Body of pancreas (tissue), 4 donors: ENCODE data around the gene APLF. TPM values are rescaled to one million over a fixed set of nuclear protein-coding genes. Genes with fewer than 3 reads are reported as not detected.

Experiments used
- ATAC-seq: fragments of 150-250 bp; one replicate; pipeline ENCODE4 v1.9.1; 2016
- DNase-seq, 4 donors: peaks; one replicate each; pipeline ENCODE4 v3.0.0-alpha.2; 2019
- H3K27ac ChIP-seq, 4 donors: fragments of 200-600 bp; sonication (generic); 1 replicate in 3 of 4; 2 replicates in 1 of 4; pipeline versions ENCODE4 v1.5.1 to v1.6.1; 2016 to 2019; ENCODE audit warnings: mild to moderate bottlenecking in 1 of 4, mixed read lengths in 1 of 4, moderate library complexity in 1 of 4
- H3K27me3 ChIP-seq, 2 donors: fragments of 200-600 bp; sonication (generic); one replicate each; pipeline ENCODE4 v1.6.0; 2016; ENCODE audit warnings: mild to moderate bottlenecking in 1 of 2
- H3K36me3 ChIP-seq, 2 donors: fragments of 200-600 bp; sonication (generic); replicated peaks in 1 of 2; 2 replicates each; pipeline ENCODE4 v1.5.1; 2016; ENCODE audit warnings: low read depth in 2 of 2; ENCODE audit not compliant: insufficient read depth in 1 of 2
- H3K4me1 ChIP-seq: fragments of 200-600 bp; sonication (generic); one replicate; pipeline ENCODE4 v1.6.0; 2016
- H3K4me3 ChIP-seq, 2 donors: fragments of 200-600 bp; sonication (generic); 1 replicate in 1 of 2; 2 replicates in 1 of 2; pipeline ENCODE4 v1.5.1; 2016 to 2019
- H3K9me3 ChIP-seq, 3 donors: fragments of 200-600 bp; sonication (generic); 1 replicate in 2 of 3; 2 replicates in 1 of 3; pipeline ENCODE4 v1.5.1; 2016
- CTCF ChIP-seq, 7 experiments: fragments of 450-650 bp in 4 of 7; fragments of 200-600 bp in 3 of 7; sonication (generic) in 3 of 7; IDR thresholded peaks; one replicate each; pipeline ENCODE4 v1.5.1; 2016 to 2019; ENCODE audit warnings: antibody characterized with exemption in 7 of 7
- POLR2A ChIP-seq, 3 donors: fragments of 450-650 bp; IDR thresholded peaks; one replicate each; pipeline ENCODE4 v1.6.1; 2016; ENCODE audit warnings: antibody characterized with exemption in 3 of 3, mild to moderate bottlenecking in 2 of 3
- whole genome bisulfite sequencing, 2 donors: methylation state at CpG; one replicate each; pipeline ENCODE4 v1.1.5; 2017; 5-methylcytosine and 5-hydroxymethylcytosine counted together
- intact Hi-C: fragments of 100-400 bp; cut with DNase I; formaldehyde crosslinking; loops from one replicate; pipeline ENCODE4 v1.15.1; 2023
- total RNA-seq, 2 donors: library from RNA; depleted of rRNA; stranded (reverse); fragments of >200 nt; gene quantifications; one replicate each; pipeline ENCODE4 v1.1.0, GENCODE V29; 2016

Gene APLF
- total RNA-seq, 2 donors from 2014 or later: 3.9 to 4.0 TPM

GRCh38 chr2:68536000-68536399 lies 68.6 kb downstream of the APLF start:
- H3K27ac ChIP-seq: no peak overlapping the region
- H3K4me3 ChIP-seq: no peak overlapping the region
- WGBS, 2 donors: 75 to 94% methylated on average over 3 of the region's 3 CpGs
- H3K27me3 ChIP-seq: no peaks in the 10 kb centered on the region
- no peak for TF ChIP-seq POLR2A (IDR thresholded peaks at IDR 0.05)
- no peak for TF ChIP-seq CTCF (IDR thresholded peaks at IDR 0.05)
- H3K4me1 ChIP-seq: no peaks in the 10 kb centered on the region
- no peak for DNase-seq
- intact Hi-C loops: no loop called here
- H3K9me3 ChIP-seq: no peaks in the 10 kb centered on the region
- ATAC-seq: no peak
- H3K36me3 ChIP-seq: no peaks in the 10 kb centered on the region

- 79 to 84% methylated on average over 4 of the region's 4 CpGs for WGBS, 2 donors
- no peak overlapping the region for H3K27ac ChIP-seq
- ATAC-seq (no peak), DNase-seq (no peak)
- intact Hi-C loops: no loop called here
- H3K4me3 ChIP-seq: no peak overlapping the region
- no peaks in the 10 kb centered on the region for H3K4me1 ChIP-seq
- no peaks in the 10 kb centered on the region for H3K36me3 ChIP-seq
- H3K27me3 ChIP-seq: no peaks in the 10 kb centered on the region
- no peaks in the 10 kb centered on the region for H3K9me3 ChIP-seq
- TF ChIP-seq POLR2A (IDR thresholded peaks at IDR 0.05) (no peak), CTCF (IDR thresholded peaks at IDR 0.05) (no peak)
Observed at GRCh38 chr2:68537011-68537410, 69.6 kb downstream of the APLF start.

- H3K27ac ChIP-seq: no peak overlapping the region
- H3K9me3 ChIP-seq: no peaks in the 10 kb centered on the region
- no peaks in the 10 kb centered on the region for H3K4me1 ChIP-seq
- TF ChIP-seq CTCF (IDR thresholded peaks at IDR 0.05) (no peak), POLR2A (IDR thresholded peaks at IDR 0.05) (no peak)
- H3K4me3 ChIP-seq: no peak overlapping the region
- H3K36me3 ChIP-seq: no peaks in the 10 kb centered on the region
- DNase-seq: no peak
- no peak for ATAC-seq
- H3K27me3 ChIP-seq: no peaks in the 10 kb centered on the region
- 66 to 83% methylated on average over 2 of the region's 2 CpGs for WGBS, 2 donors
- intact Hi-C loops: no loop called here
Observed at GRCh38 chr2:68537809-68538208, 70.4 kb downstream of the APLF start.

- H3K27ac ChIP-seq: no peak overlapping the region
- TF ChIP-seq POLR2A (IDR thresholded peaks at IDR 0.05): no peak
- TF ChIP-seq CTCF (IDR thresholded peaks at IDR 0.05): no peak
- WGBS, 2 donors: 89 to 92% methylated on average over 2 of the region's 2 CpGs
- H3K4me1 ChIP-seq: no peaks in the 10 kb centered on the region
- DNase-seq (no peak), ATAC-seq (no peak)
- H3K36me3 ChIP-seq: no peaks in the 10 kb centered on the region
- no peaks in the 10 kb centered on the region for H3K27me3 ChIP-seq
- intact Hi-C loops: no loop called here
- H3K4me3 ChIP-seq: no peak overlapping the region
- no peaks in the 10 kb centered on the region for H3K9me3 ChIP-seq
Observed at GRCh38 chr2:68544811-68545210, 77.4 kb downstream of the APLF start.

GRCh38 chr2:68548396-68548795 lies 81.0 kb downstream of the APLF start:
- H3K9me3 ChIP-seq: no peaks in the 10 kb centered on the region
- H3K4me1 ChIP-seq: no peaks in the 10 kb centered on the region
- intact Hi-C loops: no loop called here
- 32 to 53% methylated on average over 1 of the region's 1 CpG for WGBS, 2 donors
- no peaks in the 10 kb centered on the region for H3K27me3 ChIP-seq
- ATAC-seq: no peak
- no peak for TF ChIP-seq POLR2A (IDR thresholded peaks at IDR 0.05)
- TF ChIP-seq CTCF (IDR thresholded peaks at IDR 0.05): no peak
- no peak for DNase-seq
- H3K4me3 ChIP-seq: no peak overlapping the region
- H3K36me3 ChIP-seq: no peaks in the 10 kb centered on the region
- no peak overlapping the region for H3K27ac ChIP-seq
